ENCODE measurements around the gene C10orf71.

DNA sequence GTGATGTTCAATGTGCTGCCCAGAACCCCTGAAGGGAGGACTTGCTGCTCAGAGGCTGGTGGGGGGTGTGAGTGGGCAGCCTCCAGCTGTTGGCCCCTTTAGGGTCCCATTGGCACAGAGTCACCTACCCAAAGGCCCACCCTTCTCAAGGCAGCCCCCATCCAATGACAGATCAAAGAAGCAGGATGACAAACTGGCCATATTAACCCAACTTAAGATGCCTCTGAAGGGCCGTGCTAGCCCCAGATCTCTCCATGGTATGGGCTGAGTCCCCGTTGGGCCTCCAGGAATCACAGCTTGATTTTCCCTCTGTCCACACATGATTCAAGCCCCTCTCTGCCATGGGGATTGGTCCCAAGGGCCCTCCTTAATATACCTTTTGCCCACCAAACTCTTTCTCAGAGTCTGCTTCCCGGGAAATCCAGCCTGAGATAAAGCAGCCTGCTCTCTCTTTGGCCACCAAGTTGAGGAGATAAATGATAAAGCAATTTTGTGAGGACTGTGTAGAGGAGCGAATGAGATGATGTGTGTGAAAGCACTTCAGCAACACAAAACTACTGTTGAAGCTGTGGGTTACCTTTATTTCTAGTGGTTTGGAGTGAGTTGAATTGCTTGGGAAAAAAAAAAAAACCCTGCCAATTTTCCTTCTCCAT is 38.2 kb upstream of the C10orf71 start:
- TF ChIP-seq, protein P1, sequence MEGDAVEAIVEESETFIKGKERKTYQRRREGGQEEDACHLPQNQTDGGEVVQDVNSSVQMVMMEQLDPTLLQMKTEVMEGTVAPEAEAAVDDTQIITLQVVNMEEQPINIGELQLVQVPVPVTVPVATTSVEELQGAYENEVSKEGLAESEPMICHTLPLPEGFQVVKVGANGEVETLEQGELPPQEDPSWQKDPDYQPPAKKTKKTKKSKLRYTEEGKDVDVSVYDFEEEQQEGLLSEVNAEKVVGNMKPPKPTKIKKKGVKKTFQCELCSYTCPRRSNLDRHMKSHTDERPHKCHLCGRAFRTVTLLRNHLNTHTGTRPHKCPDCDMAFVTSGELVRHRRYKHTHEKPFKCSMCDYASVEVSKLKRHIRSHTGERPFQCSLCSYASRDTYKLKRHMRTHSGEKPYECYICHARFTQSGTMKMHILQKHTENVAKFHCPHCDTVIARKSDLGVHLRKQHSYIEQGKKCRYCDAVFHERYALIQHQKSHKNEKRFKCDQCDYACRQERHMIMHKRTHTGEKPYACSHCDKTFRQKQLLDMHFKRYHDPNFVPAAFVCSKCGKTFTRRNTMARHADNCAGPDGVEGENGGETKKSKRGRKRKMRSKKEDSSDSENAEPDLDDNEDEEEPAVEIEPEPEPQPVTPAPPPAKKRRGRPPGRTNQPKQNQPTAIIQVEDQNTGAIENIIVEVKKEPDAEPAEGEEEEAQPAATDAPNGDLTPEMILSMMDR (IDR thresholded peaks at IDR 0.05) = no peak
- TF ChIP-seq POLR2A (IDR thresholded peaks at IDR 0.05) = no peak

All from testis (tissue), 2 donors.